DOHH2 (cell line): Measurements from ENCODE around the gene DUSP1.

ENCODE experiments used
- H3F3A ChIP-seq: fragments of 200-600 bp; sonication (generic), shearing (Covaris generic); 2 replicates; pipeline ENCODE4 v1.6.0; 2016; ENCODE audit warnings: antibody characterized with exemption, mild to moderate bottlenecking; ENCODE audit not compliant: control insufficient read depth, insufficient read depth
- H3K27ac ChIP-seq: fragments of 200-600 bp; sonication (generic); 2 replicates; pipeline ENCODE4 v1.5.1; 2014; ENCODE audit warnings: low read depth, mild to moderate bottlenecking, low read length, moderate library complexity
- H3K27me3 ChIP-seq: fragments of 200-600 bp; sonication (generic); 2 replicates; pipeline ENCODE4 v1.6.1; 2014; ENCODE audit warnings: mild to moderate bottlenecking, low read length, mixed read lengths; ENCODE audit not compliant: control insufficient read depth
- H3K36me3 ChIP-seq: fragments of 200-600 bp; sonication (generic); 2 replicates; pipeline ENCODE4 v1.6.1; 2014; ENCODE audit warnings: mild to moderate bottlenecking, low read length, moderate library complexity, mixed read lengths; ENCODE audit not compliant: control insufficient read depth
- H3K4me1 ChIP-seq: fragments of 200-600 bp; sonication (generic); 2 replicates; pipeline ENCODE4 v1.6.1; 2014; ENCODE audit warnings: mild to moderate bottlenecking, low read length, mixed read lengths; ENCODE audit not compliant: control insufficient read depth
- H3K4me2 ChIP-seq: fragments of 200-600 bp; sonication (generic); 2 replicates; pipeline ENCODE4 v1.6.0; 2014; ENCODE audit warnings: mild to moderate bottlenecking, low read length, moderate library complexity
- H3K4me3 ChIP-seq: fragments of 200-600 bp; sonication (generic); 2 replicates; pipeline ENCODE4 v1.5.1; 2014; ENCODE audit warnings: mild to moderate bottlenecking, low read length, mixed read lengths
- H3K79me2 ChIP-seq: fragments of 200-600 bp; sonication (generic); 2 replicates; pipeline ENCODE4 v1.6.1; 2014; ENCODE audit warnings: mild to moderate bottlenecking, low read length, mixed read lengths; ENCODE audit not compliant: control insufficient read depth
- H3K9me2 ChIP-seq: fragments of 200-600 bp; sonication (generic); replicated peaks from 2 replicates; pipeline ENCODE4 v1.6.1; 2014; ENCODE audit warnings: mild to moderate bottlenecking, low read length, mixed read lengths; ENCODE audit not compliant: control insufficient read depth
- H3K9me3 ChIP-seq: fragments of 200-600 bp; sonication (generic); 2 replicates; pipeline ENCODE4 v1.6.1; 2014; ENCODE audit warnings: antibody characterized with exemption, low read length, mixed read lengths; ENCODE audit not compliant: control insufficient read depth, insufficient read depth
- H4K20me1 ChIP-seq: fragments of 200-600 bp; sonication (generic); 2 replicates; pipeline ENCODE4 v1.6.0; 2014; ENCODE audit warnings: low read depth, mild to moderate bottlenecking, antibody characterized with exemption, low read length, moderate library complexity; ENCODE audit not compliant: control insufficient read depth, insufficient read depth
- EZH2phosphoT487 ChIP-seq: fragments of 200-600 bp; sonication (generic); IDR thresholded peaks from 2 replicates; pipeline ENCODE4 v1.6.1; 2017; ENCODE audit warnings: borderline replicate concordance, mild to moderate bottlenecking, antibody characterized with exemption, low read length, moderate library complexity, mixed read lengths
- TF ChIP-seq, protein P1 (sequence below): fragments of 200-600 bp; sonication (generic); IDR thresholded peaks from one replicate; pipeline ENCODE4 v1.5.1; 2014; ENCODE audit warnings: antibody characterized with exemption, mild to moderate bottlenecking, low read depth, low read length; ENCODE audit not compliant: poor library complexity, severe bottlenecking

The DUSP1 gene

GRCh38 chr5:172721455-172722326 lies 49.3 kb downstream of the DUSP1 start:
- Histone ChIP-seq H3K36me3 (no peaks in the 10 kb centered on the region), H3K27ac (no peak overlapping the region), H3K27me3 (peaks cover 18% of the 10 kb centered on the region), H3K4me2 (no peak overlapping the region), H3K4me3 (no peak overlapping the region), H3K4me1 (peaks cover 4% of the 10 kb centered on the region), H4K20me1 (no peaks in the 10 kb centered on the region), H3K9me2 (no peaks in the 10 kb centered on the region), H3F3A (no peaks in the 10 kb centered on the region), H3K79me2 (no peaks in the 10 kb centered on the region), H3K9me3 (no peaks in the 10 kb centered on the region)
- TF ChIP-seq EZH2phosphoT487, result no peak
- TF ChIP-seq, protein P1, sequence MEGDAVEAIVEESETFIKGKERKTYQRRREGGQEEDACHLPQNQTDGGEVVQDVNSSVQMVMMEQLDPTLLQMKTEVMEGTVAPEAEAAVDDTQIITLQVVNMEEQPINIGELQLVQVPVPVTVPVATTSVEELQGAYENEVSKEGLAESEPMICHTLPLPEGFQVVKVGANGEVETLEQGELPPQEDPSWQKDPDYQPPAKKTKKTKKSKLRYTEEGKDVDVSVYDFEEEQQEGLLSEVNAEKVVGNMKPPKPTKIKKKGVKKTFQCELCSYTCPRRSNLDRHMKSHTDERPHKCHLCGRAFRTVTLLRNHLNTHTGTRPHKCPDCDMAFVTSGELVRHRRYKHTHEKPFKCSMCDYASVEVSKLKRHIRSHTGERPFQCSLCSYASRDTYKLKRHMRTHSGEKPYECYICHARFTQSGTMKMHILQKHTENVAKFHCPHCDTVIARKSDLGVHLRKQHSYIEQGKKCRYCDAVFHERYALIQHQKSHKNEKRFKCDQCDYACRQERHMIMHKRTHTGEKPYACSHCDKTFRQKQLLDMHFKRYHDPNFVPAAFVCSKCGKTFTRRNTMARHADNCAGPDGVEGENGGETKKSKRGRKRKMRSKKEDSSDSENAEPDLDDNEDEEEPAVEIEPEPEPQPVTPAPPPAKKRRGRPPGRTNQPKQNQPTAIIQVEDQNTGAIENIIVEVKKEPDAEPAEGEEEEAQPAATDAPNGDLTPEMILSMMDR, result no peak

- no peak overlapping the region for H3K4me2 ChIP-seq
- no peaks in the 10 kb centered on the region for H3K9me2 ChIP-seq
- H3K36me3 ChIP-seq, result no peaks in the 10 kb centered on the region
- no peaks in the 10 kb centered on the region for H3K79me2 ChIP-seq
- no peaks in the 10 kb centered on the region for H3K9me3 ChIP-seq
- no peaks in the 10 kb centered on the region for H3F3A ChIP-seq
- no peak for TF ChIP-seq EZH2phosphoT487
- TF ChIP-seq, protein P1, result no peak
- peaks cover 4% of the 10 kb centered on the region for H3K4me1 ChIP-seq
- no peak overlapping the region for H3K4me3 ChIP-seq
- H4K20me1 ChIP-seq, result no peaks in the 10 kb centered on the region
- peaks cover 18% of the 10 kb centered on the region for H3K27me3 ChIP-seq
- no peak overlapping the region for H3K27ac ChIP-seq
These were observed 50.3 kb downstream of the DUSP1 start for GRCh38 chr5:172720655-172721054.

DNA sequence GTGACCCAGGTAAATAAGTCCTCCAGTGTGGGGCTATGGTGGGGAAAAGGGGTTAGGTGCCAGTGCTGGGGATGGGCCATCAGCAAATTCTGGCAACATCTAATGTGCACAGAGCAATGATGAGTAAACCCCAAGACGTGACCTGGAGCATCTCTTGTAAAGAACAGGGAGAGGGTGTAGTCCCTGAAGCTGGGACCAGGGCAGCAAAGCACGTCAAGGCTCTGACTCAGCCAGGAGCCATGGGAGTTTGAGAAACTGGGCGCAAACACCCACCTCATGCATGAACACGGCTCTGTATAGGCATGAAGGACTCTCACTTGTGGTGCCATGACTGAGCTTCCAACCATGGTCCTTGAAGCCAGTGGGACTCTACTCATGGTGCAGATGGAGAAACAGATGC lies 51.8 kb downstream of the DUSP1 start:
- Histone ChIP-seq H3K36me3 (no peaks in the 10 kb centered on the region), H3F3A (no peaks in the 10 kb centered on the region), H3K79me2 (no peaks in the 10 kb centered on the region), H3K27me3 (peaks cover 18% of the 10 kb centered on the region), H3K4me2 (no peak overlapping the region), H3K27ac (no peak overlapping the region), H3K4me3 (no peak overlapping the region), H3K9me3 (no peaks in the 10 kb centered on the region), H3K9me2 (no peaks in the 10 kb centered on the region), H4K20me1 (no peaks in the 10 kb centered on the region), H3K4me1 (peaks cover 7% of the 10 kb centered on the region)
- TF ChIP-seq EZH2phosphoT487, result no peak
- TF ChIP-seq, protein P1, result no peak
